Stimulated activated memory B cell treated with anti-CD40 and anti-IgM and Interleukin-4, amounts not matched to agents 10 μg/mL and 1 μg/mL and 100 μg/mL, for 72 hours (primary cell): Measurements from ENCODE around the gene DNMT3L.
"Not testable (repeated sequence)": the region's sequence is repeated elsewhere in the genome, so short reads cannot be mapped to it uniquely, and the experiment has no call there.

Source experiments
- ATAC-seq: fragments of 150-1000 bp; cut with Tn5 transposase; 2 replicates; pipeline ENCODE4 v1.10.0; 2021
- H3K27ac Mint-ChIP-seq: one replicate; pipeline ENCODE4 v1.8.0; 2022; ENCODE audit warnings: mild to moderate bottlenecking, mixed read lengths
- H3K27me3 Mint-ChIP-seq: one replicate; pipeline ENCODE4 v1.8.0; 2022; ENCODE audit warnings: mixed read lengths
- H3K36me3 Mint-ChIP-seq: one replicate; pipeline ENCODE4 v1.8.0; 2022; ENCODE audit warnings: mixed read lengths
- H3K4me1 Mint-ChIP-seq: one replicate; pipeline ENCODE4 v1.8.0; 2022; ENCODE audit warnings: mixed read lengths
- H3K4me3 Mint-ChIP-seq: one replicate; pipeline ENCODE4 v1.8.0; 2022; ENCODE audit warnings: mild to moderate bottlenecking, moderate library complexity, mixed read lengths
- H3K9me3 Mint-ChIP-seq: one replicate; pipeline ENCODE4 v1.8.0; 2022; ENCODE audit warnings: mixed read lengths

DNMT3L gene

GRCh38 chr21:44206698-44207676, 54.7 kb downstream of the DNMT3L start:
- not testable (repeated sequence) for H3K4me3 Mint-ChIP-seq, H3K27ac Mint-ChIP-seq, H3K27me3 Mint-ChIP-seq, H3K4me1 Mint-ChIP-seq, H3K36me3 Mint-ChIP-seq, H3K9me3 Mint-ChIP-seq
- peak; percentile 94 for ATAC-seq

GRCh38 chr21:44206187-44206586, 55.5 kb downstream of the DNMT3L start:
- H3K9me3 Mint-ChIP-seq, ATAC-seq, H3K4me1 Mint-ChIP-seq: not testable (repeated sequence)

DNA sequence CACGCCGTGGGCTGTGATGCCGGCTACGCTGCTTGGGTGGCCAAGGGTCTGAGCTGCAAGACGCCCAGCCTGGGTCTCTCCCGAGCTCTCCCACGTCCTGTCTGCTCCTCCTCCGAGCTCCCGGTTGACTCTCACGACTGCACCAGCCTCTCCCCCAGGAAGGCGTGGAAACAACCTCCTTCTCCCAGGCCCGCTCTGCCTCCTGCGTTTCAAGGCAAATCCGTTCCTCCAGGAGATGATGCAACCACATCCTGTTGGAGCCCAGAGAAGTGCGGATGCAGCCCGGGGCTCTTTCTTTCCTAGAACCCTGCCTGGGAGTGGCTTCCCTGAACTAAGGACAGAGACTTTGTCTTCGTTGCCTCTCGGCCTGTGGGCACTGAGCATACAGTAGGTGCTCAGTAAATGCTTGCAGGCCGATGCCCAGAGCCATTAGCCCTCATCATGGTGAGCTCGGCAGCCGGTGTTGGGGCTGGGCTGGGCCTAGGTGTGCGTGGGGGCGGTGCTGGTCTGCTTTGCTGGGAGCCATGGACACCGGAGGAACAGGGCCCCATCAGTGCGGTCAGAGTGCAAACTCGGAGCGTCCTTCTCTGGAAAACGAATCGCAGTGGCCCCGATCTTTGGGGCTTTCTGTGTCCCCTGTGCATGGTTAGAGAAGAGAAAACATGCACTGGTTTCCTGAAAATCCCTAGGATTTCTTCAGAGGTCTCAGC, 59.0 kb downstream of the DNMT3L start:
- H3K4me3 Mint-ChIP-seq, H3K36me3 Mint-ChIP-seq, ATAC-seq, H3K4me1 Mint-ChIP-seq, H3K9me3 Mint-ChIP-seq, H3K27me3 Mint-ChIP-seq, H3K27ac Mint-ChIP-seq: not testable (repeated sequence)

More at GRCh38 chr21:44206187-44206586, 55.5 kb downstream of the DNMT3L start:
- not testable (repeated sequence) for H3K27ac Mint-ChIP-seq, H3K4me3 Mint-ChIP-seq, H3K36me3 Mint-ChIP-seq, H3K27me3 Mint-ChIP-seq

- not testable (repeated sequence) for H3K36me3 Mint-ChIP-seq, H3K9me3 Mint-ChIP-seq, H3K4me1 Mint-ChIP-seq, H3K4me3 Mint-ChIP-seq, H3K27me3 Mint-ChIP-seq, H3K27ac Mint-ChIP-seq, ATAC-seq
Observed at GRCh38 chr21:44199997-44200396, 61.7 kb downstream of the DNMT3L start.

- no peak for ATAC-seq
- Mint-ChIP-seq H3K9me3 (no peaks in the 10 kb centered on the region), H3K4me3 (no peak overlapping the region), H3K27ac (no peak overlapping the region), H3K36me3 (no peaks in the 10 kb centered on the region), H3K27me3 (no peaks in the 10 kb centered on the region), H3K4me1 (peaks cover 5% of the 10 kb centered on the region)
Observed at GRCh38 chr21:44199448-44199847, 62.2 kb downstream of the DNMT3L start.

DNA sequence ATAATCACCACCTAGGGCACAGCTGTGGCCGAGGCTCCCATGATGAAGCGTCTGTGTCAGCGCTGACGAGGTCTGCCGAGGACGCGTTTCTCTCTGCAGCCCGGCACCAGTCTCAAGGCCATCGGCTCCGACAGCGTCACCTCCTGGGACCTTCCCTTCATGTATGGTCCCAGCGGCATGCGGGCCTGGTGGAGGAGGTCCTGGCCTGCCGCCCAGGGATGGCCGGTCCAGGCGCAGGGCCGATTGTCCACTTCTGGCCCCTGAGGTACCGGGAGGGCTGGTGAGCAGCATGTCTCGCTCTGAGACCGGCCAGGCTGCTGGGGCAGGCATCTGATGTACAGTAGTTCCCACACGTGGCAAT, 64.6 kb downstream of the DNMT3L start:
- H3K27me3 Mint-ChIP-seq, H3K9me3 Mint-ChIP-seq, ATAC-seq, H3K4me3 Mint-ChIP-seq, H3K36me3 Mint-ChIP-seq, H3K27ac Mint-ChIP-seq, H3K4me1 Mint-ChIP-seq: not testable (repeated sequence)
